ENCODE measurements around the gene GNAS. TPM values are rescaled to one million over a fixed set of nuclear protein-coding genes. Genes with fewer than 3 reads are reported as not detected.

The GNAS gene
- total RNA-seq, 4 donors from 2014 or later = 484 to 621 (median 524) TPM

- WGBS, 2 donors = 60 to 61% methylated on average over 10 of the region's 10 CpGs
- H3K27me3 ChIP-seq = peaks cover 0 to 52% of the 10 kb centered on the region in 2 donors
- no peak for TF ChIP-seq CTCF (IDR thresholded peaks at IDR 0.05)
- TF ChIP-seq EP300 (IDR thresholded peaks at IDR 0.05) = no peak
- TF ChIP-seq POLR2A (IDR thresholded peaks at IDR 0.05) = no peak
Measured at GRCh38 chr20:58836616-58837204, 15.8 kb upstream of the GNAS start.

DNA sequence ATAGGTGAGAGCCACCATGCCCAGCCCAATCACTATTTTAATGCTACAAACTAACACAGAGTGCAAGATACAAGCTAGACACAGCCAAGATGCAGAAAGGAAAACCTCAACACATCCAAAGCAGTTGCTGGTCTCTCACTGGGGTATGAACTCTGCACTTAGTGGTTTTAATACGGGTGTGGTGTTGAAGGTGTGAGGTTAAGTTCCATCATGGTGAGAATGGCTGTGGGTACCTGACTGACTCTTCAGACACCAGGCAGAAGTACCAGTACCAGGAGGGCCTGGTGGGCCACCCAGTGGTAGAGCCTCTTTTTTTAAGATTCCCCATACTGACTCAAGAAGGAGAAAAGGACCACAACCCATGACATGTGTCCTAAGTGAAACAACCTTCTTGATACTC is 14.8 kb upstream of the GNAS start:
- no peak overlapping the region for H3K4me3 ChIP-seq
- no peak for DNase-seq (ENCODE audit: low spot score in 2 of 2)
- H3K27ac ChIP-seq = no peak overlapping the region
- TF ChIP-seq POLR2A (IDR thresholded peaks at IDR 0.05) (no peak), CTCF (IDR thresholded peaks at IDR 0.05) (no peak), EP300 (IDR thresholded peaks at IDR 0.05) (no peak)
- H3K27me3 ChIP-seq = peaks cover 0 to 58% of the 10 kb centered on the region in 2 donors
- peaks cover 0 to 15% (median 0%) of the 10 kb centered on the region in 4 donors for H3K4me1 ChIP-seq
- no peaks in the 10 kb centered on the region for H3K9me3 ChIP-seq
- WGBS, 2 donors = 75 to 83% methylated on average over 1 of the region's 1 CpG
- peaks cover 0 to 11% (median 0%) of the 10 kb centered on the region in 3 donors for H3K36me3 ChIP-seq

More at GRCh38 chr20:58836616-58837204, 15.8 kb upstream of the GNAS start:
- peaks cover 0 to 15% (median 0%) of the 10 kb centered on the region in 4 donors for H3K4me1 ChIP-seq
- no peak overlapping the region for H3K27ac ChIP-seq
- H3K4me3 ChIP-seq = no peak overlapping the region
- no peak for DNase-seq (ENCODE audit: low spot score in 2 of 2)
- H3K36me3 ChIP-seq = peaks cover 0 to 5% (median 0%) of the 10 kb centered on the region in 3 donors
- H3K9me3 ChIP-seq = no peaks in the 10 kb centered on the region

DNA sequence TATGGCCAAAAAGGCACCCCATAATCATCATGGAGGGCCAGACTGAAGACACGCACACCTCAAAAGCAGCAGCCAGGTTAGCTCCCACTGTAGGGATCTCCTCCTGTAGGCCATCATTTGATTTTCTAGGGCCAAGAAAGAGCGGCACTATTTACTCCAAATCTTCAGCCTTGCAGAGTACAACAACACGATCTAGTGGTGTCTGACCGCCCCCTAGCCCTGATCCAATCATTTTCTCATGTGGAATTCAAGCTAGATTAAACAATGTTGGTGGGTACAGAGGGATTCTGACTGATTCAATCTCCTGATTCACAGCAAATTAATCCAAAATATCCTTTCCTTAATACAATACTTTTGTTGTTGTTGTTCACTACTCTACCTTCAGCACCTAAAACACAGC is 14.3 kb upstream of the GNAS start:
- Histone ChIP-seq H3K27ac (no peak overlapping the region), H3K9me3 (no peaks in the 10 kb centered on the region), H3K4me1 (peaks cover 0 to 15% (median 0%) of the 10 kb centered on the region in 4 donors), H3K27me3 (peaks cover 0 to 61% of the 10 kb centered on the region in 2 donors), H3K36me3 (peaks cover 0 to 11% (median 0%) of the 10 kb centered on the region in 3 donors), H3K4me3 (no peak overlapping the region)
- DNase-seq (ENCODE audit: low spot score in 2 of 2) = no peak
- 53 to 85% methylated on average over 4 of the region's 4 CpGs for whole genome bisulfite sequencing, 2 donors
- TF ChIP-seq POLR2A (IDR thresholded peaks at IDR 0.05) (no peak), CTCF (IDR thresholded peaks at IDR 0.05) (no peak), EP300 (IDR thresholded peaks at IDR 0.05) (no peak)

DNA sequence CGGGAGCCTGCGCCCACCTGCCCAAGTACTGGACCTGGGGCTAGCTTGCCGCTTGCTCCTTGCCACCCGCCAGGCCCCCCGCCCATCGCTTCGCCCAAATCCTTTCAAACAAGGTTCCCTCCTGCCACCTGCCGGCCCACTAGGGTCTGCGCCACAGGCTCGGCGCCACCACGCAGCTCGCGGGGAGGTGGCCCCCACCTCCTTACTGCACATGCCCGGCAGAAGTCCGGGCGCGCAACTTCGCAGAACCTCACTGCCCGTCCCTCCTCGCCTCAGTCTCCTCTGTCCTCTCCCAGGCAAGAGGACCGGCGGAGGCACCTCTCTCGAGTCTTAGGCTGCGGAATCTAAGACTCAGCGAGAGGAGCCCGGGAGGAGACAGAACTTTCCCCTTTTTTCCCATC is 13.0 kb upstream of the GNAS start:
- TF ChIP-seq EP300 (IDR thresholded peaks at IDR 0.05) (no peak), CTCF (IDR thresholded peaks at IDR 0.05) (peak in 4 of 5 experiments; percentile 10 to 48 (median 26)), POLR2A (IDR thresholded peaks at IDR 0.05) (no peak)
- no peak for DNase-seq (ENCODE audit: low spot score in 2 of 2)

GRCh38 chr20:58839991-58840747 is 12.3 kb upstream of the GNAS start:
- no peak for DNase-seq (ENCODE audit: low spot score in 2 of 2)
- Histone ChIP-seq H3K27ac (no peak overlapping the region), H3K4me1 (peaks cover 0 to 15% (median 0%) of the 10 kb centered on the region in 4 donors), H3K36me3 (peaks cover 0 to 11% (median 0%) of the 10 kb centered on the region in 3 donors), H3K4me3 (no peak overlapping the region), H3K27me3 (peaks cover 0 to 65% of the 10 kb centered on the region in 2 donors), H3K9me3 (no peaks in the 10 kb centered on the region)
- 57 to 67% methylated on average over 58 to 67 of the region's 67 CpGs for WGBS, 2 donors
- no peak for TF ChIP-seq CTCF (IDR thresholded peaks at IDR 0.05)
- TF ChIP-seq EP300 (IDR thresholded peaks at IDR 0.05) = no peak
- no peak for TF ChIP-seq POLR2A (IDR thresholded peaks at IDR 0.05)

More for the DNA sequence above, 13.0 kb upstream of the GNAS start:
- H3K36me3 ChIP-seq = peaks cover 0 to 11% (median 0%) of the 10 kb centered on the region in 3 donors
- H3K9me3 ChIP-seq = no peaks in the 10 kb centered on the region
- H3K27ac ChIP-seq = no peak overlapping the region
- H3K4me1 ChIP-seq = peaks cover 0 to 15% (median 0%) of the 10 kb centered on the region in 4 donors
- 52 to 65% methylated on average over 26 to 27 of the region's 27 CpGs for WGBS, 2 donors
- H3K27me3 ChIP-seq = peaks cover 0 to 62% of the 10 kb centered on the region in 2 donors
- H3K4me3 ChIP-seq = no peak overlapping the region
